Subcutaneous adipose tissue (tissue), 4 donors: Measurements from ENCODE around the gene KPNA3. TPM values are rescaled to one million over a fixed set of nuclear protein-coding genes. Genes with fewer than 3 reads are reported as not detected.

Experiments used
- CTCF ChIP-seq: fragments of 450-650 bp; IDR thresholded peaks from one replicate; pipeline ENCODE4 v1.5.1; 2016; ENCODE audit warnings: low read depth, mild to moderate bottlenecking, control low read depth, antibody characterized with exemption, moderate library complexity
- total RNA-seq, 4 donors: library from RNA; depleted of rRNA; stranded (reverse); fragments of >200 nt; gene quantifications; one replicate each; pipeline ENCODE4 v1.1.0, GENCODE V29; 2016

Gene KPNA3
- total RNA-seq, 4 donors from 2014 or later: 24.1 to 54.0 (median 32.0) TPM

GRCh38 chr13:49681842-49682435 lies 110.5 kb downstream of the KPNA3 start:
- TF ChIP-seq CTCF: no peak

DNA sequence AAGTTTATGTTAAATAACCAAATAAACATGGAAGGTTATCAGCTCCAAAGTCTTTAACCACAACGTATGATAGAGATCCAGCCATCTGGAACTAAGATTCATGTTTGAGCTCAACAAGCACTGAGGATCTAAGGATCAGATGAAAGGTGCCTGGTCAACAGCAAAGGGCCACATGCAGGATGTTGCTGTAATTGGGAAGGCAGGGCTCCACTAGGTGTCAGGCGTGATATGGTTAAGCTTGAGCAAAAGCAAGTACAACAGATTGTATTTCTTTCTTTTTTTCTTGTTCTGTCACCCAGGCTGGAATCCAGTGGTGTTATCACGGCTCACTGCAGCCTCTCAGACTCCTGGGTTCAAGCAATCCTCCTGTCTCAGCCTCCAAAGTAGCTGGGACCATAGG lies 113.2 kb downstream of the KPNA3 start:
- TF ChIP-seq CTCF: no peak

DNA sequence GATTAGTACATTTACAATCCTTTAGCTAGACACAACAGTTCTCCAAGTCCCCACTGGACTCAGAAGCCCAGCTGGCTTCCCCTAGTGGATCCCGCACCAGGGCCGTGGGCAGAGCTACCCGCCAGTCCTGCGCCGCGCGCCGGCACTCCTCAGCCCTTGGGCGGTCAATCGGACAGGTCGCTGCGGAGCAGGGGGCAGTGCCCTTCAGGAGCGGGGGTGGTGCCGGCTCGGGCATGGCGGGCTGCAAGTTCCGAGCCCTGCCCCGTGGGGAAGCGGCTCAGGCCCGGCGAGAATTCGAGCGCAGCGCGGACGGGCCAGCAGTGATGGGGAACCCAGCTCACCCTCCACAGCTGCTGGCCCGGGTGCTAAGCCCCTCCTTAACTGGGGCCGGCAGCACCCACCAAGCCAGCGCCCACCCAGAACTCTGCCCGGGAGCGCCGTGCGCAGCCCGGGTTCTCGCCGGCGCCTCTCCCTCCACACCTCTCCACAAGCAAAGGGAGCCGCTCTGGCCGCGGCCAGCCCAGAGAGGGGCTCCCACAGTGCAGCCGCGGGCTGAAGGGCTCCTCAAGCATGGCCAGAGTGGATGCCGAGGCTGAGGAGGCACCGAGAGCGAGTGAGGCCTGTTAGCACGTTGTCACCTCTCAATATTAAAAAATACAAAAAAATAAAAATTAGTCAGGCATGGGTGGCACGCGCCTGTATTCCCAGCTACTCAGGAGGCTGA lies 114.1 kb downstream of the KPNA3 start:
- no peak for TF ChIP-seq CTCF

- TF ChIP-seq CTCF: no peak
These were observed 115.7 kb downstream of the KPNA3 start for GRCh38 chr13:49676581-49677298.

DNA sequence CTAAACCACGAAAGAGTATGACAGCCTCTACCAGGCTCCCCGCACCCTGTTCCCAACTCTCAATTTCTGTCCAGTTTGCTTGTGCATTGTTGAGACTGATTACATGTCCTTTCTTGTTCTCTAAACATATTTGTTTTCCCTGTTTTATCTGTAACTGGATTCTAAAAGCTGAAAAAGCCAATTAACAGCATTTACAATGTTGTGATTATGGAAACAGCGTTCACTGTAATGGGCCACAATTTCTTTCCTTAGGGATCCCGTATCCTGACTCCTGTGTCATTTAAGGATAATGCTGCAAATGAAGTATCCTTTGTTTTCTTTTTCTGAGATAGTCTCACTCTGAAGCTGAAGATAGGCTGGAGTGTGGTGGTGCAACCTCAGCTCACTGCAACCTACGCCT lies 121.7 kb downstream of the KPNA3 start:
- TF ChIP-seq CTCF: no peak

DNA sequence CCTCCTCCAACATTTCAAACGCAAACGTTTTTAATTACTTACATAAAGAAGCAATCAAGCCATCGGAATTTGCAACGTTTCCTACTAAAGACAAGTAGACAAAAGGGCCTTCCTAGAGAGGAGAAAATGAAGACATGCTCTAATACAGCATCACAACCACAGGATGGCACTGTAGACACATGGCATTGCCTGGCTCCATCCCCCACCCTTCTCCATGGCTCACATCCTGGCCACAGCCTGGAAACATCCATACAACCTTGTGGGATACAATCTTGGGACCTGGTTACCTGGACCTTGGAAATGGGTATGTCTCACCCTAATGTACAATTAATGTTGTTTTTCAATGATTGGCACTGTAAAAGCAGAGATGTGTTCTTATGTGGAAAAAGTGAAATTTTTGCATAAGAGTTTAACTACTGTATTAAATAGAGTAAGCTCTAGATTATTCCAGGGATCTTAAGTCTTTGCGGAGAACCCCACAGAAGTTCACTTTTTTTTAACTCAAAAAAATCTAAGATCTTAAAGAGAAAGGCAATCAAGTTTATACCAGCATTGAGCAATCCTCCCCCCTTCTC lies 122.7 kb downstream of the KPNA3 start:
- TF ChIP-seq CTCF: no peak

- TF ChIP-seq CTCF: no peak
These were observed 124.7 kb downstream of the KPNA3 start for GRCh38 chr13:49667773-49668172.
